ENCODE measurements around the gene ADCY10.
A peak's percentile ranks its signal among the peaks of the same experiment; 100 is the strongest.

GRCh38 chr1:167797015-167797414, 116.9 kb downstream of the ADCY10 start:
- TF ChIP-seq CTCF (IDR thresholded peaks at IDR 0.05) (no peak), POLR2AphosphoS5 (IDR thresholded peaks at IDR 0.05; ENCODE audit: insufficient read depth in 1 of 2, low read depth in 1 of 2) (peak; percentile 66 to 98)

Data from vagina (tissue), 2 donors.